SK-N-SH treated with all-trans-retinoic acid at 6 μM for 48 hours (cell line): ENCODE measurements around the gene TEX28.

Source experiments
- ATAC-seq: fragments of 200-7000 bp; cut with Tn5 transposase; 3 replicates; pipeline ENCODE4 v1.9.1; 2020; ENCODE audit warnings: mild to moderate bottlenecking, moderate library complexity
- ARNTL ChIP-seq: fragments of 450-650 bp; formaldehyde crosslinking; IDR thresholded peaks from 2 replicates; pipeline ENCODE4 v1.5.0; 2020; ENCODE audit warnings: low read depth, mild to moderate bottlenecking, moderate library complexity, borderline replicate concordance
- BACH2 ChIP-seq: fragments of 250-450 bp; sonication (Bioruptor Pico); IDR thresholded peaks from 2 replicates; pipeline ENCODE4 v1.9.0; 2021; ENCODE audit warnings: mild to moderate bottlenecking, borderline replicate concordance
- CREB5 ChIP-seq: fragments of 250-450 bp; sonication (Bioruptor Pico); IDR thresholded peaks from 2 replicates; pipeline ENCODE4 v1.5.1; 2020; ENCODE audit warnings: low read depth, mild to moderate bottlenecking, moderate library complexity
- CSDC2 ChIP-seq: fragments of 250-450 bp; sonication (Bioruptor Pico); IDR thresholded peaks from 2 replicates; pipeline ENCODE4 v1.5.0; 2020; ENCODE audit warnings: mild to moderate bottlenecking, moderate library complexity
- CSRNP3 ChIP-seq: fragments of 250-450 bp; sonication (Bioruptor Pico); IDR thresholded peaks from 2 replicates; pipeline ENCODE4 v1.5.1; 2021; ENCODE audit warnings: mild to moderate bottlenecking, moderate library complexity
- ISL1 ChIP-seq: fragments of 250-450 bp; sonication (Bioruptor Pico); IDR thresholded peaks from 2 replicates; pipeline ENCODE4 v2.1.2; 2022; ENCODE audit warnings: mild to moderate bottlenecking, moderate library complexity
- OSR1 ChIP-seq: fragments of 250-450 bp; sonication (Bioruptor Pico); IDR thresholded peaks from 2 replicates; pipeline ENCODE4 v1.8.0; 2022; ENCODE audit warnings: moderate library complexity, mild to moderate bottlenecking, inconsistent platforms
- PATZ1 ChIP-seq: fragments of 250-450 bp; sonication (Bioruptor Pico); IDR thresholded peaks from 2 replicates; pipeline ENCODE4 v1.8.0; 2020; ENCODE audit warnings: mild to moderate bottlenecking, moderate library complexity, borderline replicate concordance
- POU6F1 ChIP-seq: fragments of 250-450 bp; sonication (Bioruptor Pico); IDR thresholded peaks from 2 replicates; pipeline ENCODE4 v1.8.0; 2021; ENCODE audit warnings: low read depth, mild to moderate bottlenecking, moderate library complexity, borderline replicate concordance
- PPARA ChIP-seq: fragments of 250-450 bp; sonication (Bioruptor Pico); IDR thresholded peaks from 2 replicates; pipeline ENCODE4 v1.5.0; 2020; ENCODE audit warnings: mild to moderate bottlenecking, borderline replicate concordance
- RARB ChIP-seq: fragments of 250-450 bp; sonication (Bioruptor Pico); IDR thresholded peaks from 2 replicates; pipeline ENCODE4 v1.8.0; 2021; ENCODE audit warnings: mild to moderate bottlenecking, moderate library complexity
- TCF4 ChIP-seq: fragments of 250-450 bp; sonication (Bioruptor Pico); IDR thresholded peaks from 2 replicates; pipeline ENCODE4 v1.8.0; 2021; ENCODE audit warnings: mild to moderate bottlenecking, moderate library complexity, borderline replicate concordance
- TOX ChIP-seq: fragments of 250-450 bp; sonication (Bioruptor Pico); IDR thresholded peaks from 2 replicates; pipeline ENCODE4 v1.8.0; 2021; ENCODE audit warnings: mild to moderate bottlenecking, moderate library complexity, borderline replicate concordance
- TSHZ2 ChIP-seq: fragments of 250-450 bp; sonication (Bioruptor Pico); IDR thresholded peaks from 2 replicates; pipeline ENCODE4 v1.5.0; 2020; ENCODE audit warnings: mild to moderate bottlenecking, moderate library complexity
- ZC3H10 ChIP-seq: fragments of 250-450 bp; sonication (Bioruptor Pico); IDR thresholded peaks from 2 replicates; pipeline ENCODE4 v1.5.1; 2021; ENCODE audit warnings: mild to moderate bottlenecking, moderate library complexity
- ZFP3 ChIP-seq: fragments of 250-450 bp; sonication (Bioruptor Pico); IDR thresholded peaks from 2 replicates; pipeline ENCODE4 v1.5.0; 2020; ENCODE audit warnings: mild to moderate bottlenecking, moderate library complexity
- ZFP30 ChIP-seq: fragments of 450-650 bp; formaldehyde crosslinking; IDR thresholded peaks from 2 replicates; pipeline ENCODE4 v1.5.0; 2022; ENCODE audit warnings: mild to moderate bottlenecking, moderate library complexity
- ZNF565 ChIP-seq: fragments of 450-650 bp; formaldehyde crosslinking; conservative IDR thresholded peaks from 2 replicates; pipeline ENCODE4 v1.5.0; 2020; ENCODE audit warnings: low read depth, mild to moderate bottlenecking, moderate library complexity
- ZNF70 ChIP-seq: fragments of 450-650 bp; formaldehyde crosslinking; IDR thresholded peaks from 2 replicates; pipeline ENCODE4 v1.5.0; 2020; ENCODE audit warnings: mild to moderate bottlenecking, moderate library complexity
- ZNF8 ChIP-seq: fragments of 450-650 bp; formaldehyde crosslinking; IDR thresholded peaks from 2 replicates; pipeline ENCODE4 v1.5.0; 2020; ENCODE audit warnings: mild to moderate bottlenecking, moderate library complexity

TEX28 gene

GRCh38 chrX:154325541-154325940 lies 30.6 kb upstream of the TEX28 start:
- TF ChIP-seq TSHZ2 (CRISPR knock-in tag) = no peak
- TF ChIP-seq TCF4 = no peak
- no peak for TF ChIP-seq BACH2 (CRISPR knock-in tag)
- TF ChIP-seq OSR1 (CRISPR knock-in tag) = no peak
- no peak for TF ChIP-seq ZNF565 (CRISPR knock-in tag)
- TF ChIP-seq ZFP3 (CRISPR knock-in tag) = no peak
- no peak for TF ChIP-seq ZFP30
- no peak for TF ChIP-seq ARNTL
- ATAC-seq = no peak

GRCh38 chrX:154323537-154323936 lies 28.6 kb upstream of the TEX28 start:
- no peak for ATAC-seq
- no peak for TF ChIP-seq RARB (CRISPR knock-in tag)
- no peak for TF ChIP-seq ZFP3 (CRISPR knock-in tag)
- TF ChIP-seq CSDC2 (CRISPR knock-in tag) = no peak
- TF ChIP-seq ZNF70 (CRISPR knock-in tag) = no peak
- no peak for TF ChIP-seq ARNTL
- TF ChIP-seq ISL1 (CRISPR knock-in tag) = no peak
- no peak for TF ChIP-seq ZNF8 (CRISPR knock-in tag)
- TF ChIP-seq CREB5 (CRISPR knock-in tag) = no peak
- no peak for TF ChIP-seq OSR1 (CRISPR knock-in tag)
- no peak for TF ChIP-seq ZFP30
- no peak for TF ChIP-seq PATZ1 (CRISPR knock-in tag)
- no peak for TF ChIP-seq POU6F1
- TF ChIP-seq BACH2 (CRISPR knock-in tag) = no peak
- TF ChIP-seq PPARA (CRISPR knock-in tag) = no peak
- TF ChIP-seq TSHZ2 (CRISPR knock-in tag) = no peak
- no peak for TF ChIP-seq ZC3H10 (CRISPR knock-in tag)

GRCh38 chrX:154322890-154323289 lies 28.0 kb upstream of the TEX28 start:
- no peak; the same call in 2 of the 3 replicates for ATAC-seq
- no peak for TF ChIP-seq TOX (CRISPR knock-in tag)
- no peak for TF ChIP-seq CREB5 (CRISPR knock-in tag)
- TF ChIP-seq ZC3H10 (CRISPR knock-in tag) = no peak
- TF ChIP-seq PATZ1 (CRISPR knock-in tag) = no peak
- TF ChIP-seq CSRNP3 (CRISPR knock-in tag) = no peak
- no peak for TF ChIP-seq ISL1 (CRISPR knock-in tag)
- no peak for TF ChIP-seq PPARA (CRISPR knock-in tag)
